Sigmoid colon (tissue), 7 donors: ENCODE measurements around the gene TRAPPC3L. TPM values are rescaled to one million over a fixed set of nuclear protein-coding genes. Genes with fewer than 3 reads are reported as not detected.

Experiments
- DNase-seq: peaks from one replicate; pipeline ENCODE4 v3.0.0-alpha.2; 2019
- H3K27ac ChIP-seq, 4 donors: fragments of 200-600 bp; sonication (generic); one replicate each; pipeline ENCODE4 v1.5.1; 2016 to 2019; ENCODE audit warnings: mild to moderate bottlenecking in 1 of 4
- H3K27me3 ChIP-seq, 3 donors: fragments of 200-600 bp; sonication (generic); one replicate each; pipeline ENCODE4 v1.5.1; 2019; ENCODE audit warnings: mild to moderate bottlenecking in 1 of 3
- H3K36me3 ChIP-seq, 4 donors: fragments of 200-600 bp; sonication (generic); one replicate each; pipeline ENCODE4 v1.5.1; 2016 to 2019
- H3K4me1 ChIP-seq, 4 donors: fragments of 200-600 bp; sonication (generic); one replicate each; pipeline ENCODE4 v1.5.1; 2017 to 2019
- H3K4me3 ChIP-seq, 4 donors: fragments of 200-600 bp; sonication (generic); one replicate each; pipeline ENCODE4 v1.5.1; 2017 to 2019; ENCODE audit warnings: mild to moderate bottlenecking in 2 of 4, moderate library complexity in 1 of 4
- H3K9me3 ChIP-seq, 4 donors: fragments of 200-600 bp in 3 of 4; sonication (generic) in 3 of 4; one replicate each; pipeline versions ENCODE4 v1.5.1 to v1.6.1; 2013 to 2019
- EP300 ChIP-seq, 4 donors: sonication (generic); formaldehyde crosslinking; IDR thresholded peaks; one replicate each; pipeline ENCODE4 v1.6.1; 2017; ENCODE audit warnings: antibody characterized with exemption in 4 of 4
- POLR2A ChIP-seq, 2 donors: fragments of 450-650 bp; IDR thresholded peaks; one replicate each; pipeline ENCODE4 v1.6.1; 2016; ENCODE audit warnings: antibody characterized with exemption in 2 of 2, mild to moderate bottlenecking in 2 of 2, moderate library complexity in 2 of 2
- POLR2AphosphoS5 ChIP-seq, 4 donors: sonication (generic); formaldehyde crosslinking; IDR thresholded peaks; one replicate each; pipeline ENCODE4 v1.6.1; 2017; ENCODE audit warnings: antibody characterized with exemption in 4 of 4
- WGBS, 2 donors: extraction: QIAGEN DNeasy Blood & Tissue Kit; methylation state at CpG; one replicate each; pipeline ENCODE4 v1.1.7; 2013; 5-methylcytosine and 5-hydroxymethylcytosine counted together
- intact Hi-C: fragments of 100-400 bp; cut with DNase I; formaldehyde crosslinking; loops from one replicate; pipeline ENCODE4 v1.15.1; 2023
- polyA plus RNA-seq, 3 donors: library from polyadenylated mRNA; stranded (reverse); fragments of 200-250 nt; gene quantifications; one replicate each; pipeline ENCODE4 v1.2.3, GENCODE V29; 2013
- total RNA-seq, 4 donors: library from RNA; depleted of rRNA; stranded (reverse); fragments of >200 nt; gene quantifications; one replicate each; pipeline ENCODE4 v1.1.0, GENCODE V29; 2016
- TF ChIP-seq, protein P1 (sequence below), 4 experiments: fragments of 450-650 bp in 3 of 4; fragments of 200-600 bp in 1 of 4; IDR thresholded peaks; one replicate each; pipeline ENCODE4 v1.5.1; 2016 to 2019; ENCODE audit warnings: antibody characterized with exemption in 4 of 4, mild to moderate bottlenecking in 3 of 4, moderate library complexity in 2 of 4
- donor health status: healthy with polysubstance abuse.
- donor health status: Bipolar disorder and iron deficiency.
- donor health status: healthy.

TRAPPC3L gene
- total and polyA plus RNA-seq, 7 donors, result not detected

GRCh38 chr6:116562019-116562403, 16.5 kb upstream of the TRAPPC3L start:
- DNase-seq, result no peak
- Histone ChIP-seq H3K27ac (no peak overlapping the region), H3K4me1 (peaks cover 0 to 18% (median 9%) of the 10 kb centered on the region in 4 donors), H3K36me3 (no peaks in the 10 kb centered on the region), H3K4me3 (no peak overlapping the region), H3K9me3 (no peaks in the 10 kb centered on the region), H3K27me3 (no peaks in the 10 kb centered on the region)
- TF ChIP-seq, protein P1, sequence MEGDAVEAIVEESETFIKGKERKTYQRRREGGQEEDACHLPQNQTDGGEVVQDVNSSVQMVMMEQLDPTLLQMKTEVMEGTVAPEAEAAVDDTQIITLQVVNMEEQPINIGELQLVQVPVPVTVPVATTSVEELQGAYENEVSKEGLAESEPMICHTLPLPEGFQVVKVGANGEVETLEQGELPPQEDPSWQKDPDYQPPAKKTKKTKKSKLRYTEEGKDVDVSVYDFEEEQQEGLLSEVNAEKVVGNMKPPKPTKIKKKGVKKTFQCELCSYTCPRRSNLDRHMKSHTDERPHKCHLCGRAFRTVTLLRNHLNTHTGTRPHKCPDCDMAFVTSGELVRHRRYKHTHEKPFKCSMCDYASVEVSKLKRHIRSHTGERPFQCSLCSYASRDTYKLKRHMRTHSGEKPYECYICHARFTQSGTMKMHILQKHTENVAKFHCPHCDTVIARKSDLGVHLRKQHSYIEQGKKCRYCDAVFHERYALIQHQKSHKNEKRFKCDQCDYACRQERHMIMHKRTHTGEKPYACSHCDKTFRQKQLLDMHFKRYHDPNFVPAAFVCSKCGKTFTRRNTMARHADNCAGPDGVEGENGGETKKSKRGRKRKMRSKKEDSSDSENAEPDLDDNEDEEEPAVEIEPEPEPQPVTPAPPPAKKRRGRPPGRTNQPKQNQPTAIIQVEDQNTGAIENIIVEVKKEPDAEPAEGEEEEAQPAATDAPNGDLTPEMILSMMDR (IDR thresholded peaks at IDR 0.05), result no peak
- TF ChIP-seq POLR2AphosphoS5 (IDR thresholded peaks at IDR 0.05) (no peak), EP300 (IDR thresholded peaks at IDR 0.05) (no peak), POLR2A (IDR thresholded peaks at IDR 0.05) (no peak)
- WGBS, 2 donors, result 94% methylated on average over 4 of the region's 4 CpGs
- intact Hi-C loops, result no loop called here

DNA sequence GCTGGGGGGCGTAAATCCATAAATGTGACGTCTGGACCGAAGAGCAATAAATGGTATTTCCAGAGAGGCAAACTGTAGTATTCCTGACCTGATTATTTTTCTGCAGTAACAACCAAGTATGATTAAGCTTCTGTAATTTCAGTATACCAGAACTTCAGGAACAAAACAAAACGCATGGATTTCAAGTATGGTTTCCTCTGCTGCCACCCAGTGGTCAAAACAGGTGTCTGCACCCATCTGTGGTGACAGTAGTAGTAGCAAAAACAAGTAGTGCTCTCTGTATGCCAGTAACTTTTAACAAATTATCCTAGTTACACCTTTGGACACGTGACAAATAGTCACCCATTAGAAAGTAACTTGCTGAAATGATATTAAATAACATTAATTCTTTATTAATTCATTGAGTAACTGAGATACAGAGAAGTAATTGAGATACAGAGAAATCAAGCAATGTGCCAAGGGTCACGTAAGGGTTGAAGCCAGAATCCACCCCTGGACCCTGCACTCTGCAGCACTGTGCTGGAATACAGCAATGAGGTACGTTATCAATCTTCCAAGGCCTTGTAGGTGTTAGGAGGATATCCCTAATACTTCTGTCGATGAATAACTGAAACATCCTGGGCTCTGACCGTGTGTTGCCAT, 16.0 kb upstream of the TRAPPC3L start:
- no peaks in the 10 kb centered on the region for H3K36me3 ChIP-seq
- H3K4me3 ChIP-seq, result peak overlapping the region in 3 of 4 donors; percentile 21 to 41 (median 33)
- DNase-seq, result peak; percentile 71
- no peak for TF ChIP-seq POLR2A (IDR thresholded peaks at IDR 0.05)
- TF ChIP-seq, protein P1 (IDR thresholded peaks at IDR 0.05), result peak; percentile 63 to 91 (median 80)
- TF ChIP-seq POLR2AphosphoS5 (IDR thresholded peaks at IDR 0.05), result no peak
- TF ChIP-seq EP300 (IDR thresholded peaks at IDR 0.05), result no peak
- intact Hi-C loops, result loop anchor here (1.0 kb wide), 1 partner anchor 25 kb away; no protein-coding TSS in a partner anchor
- H3K4me1 ChIP-seq, result peaks cover 0 to 18% (median 9%) of the 10 kb centered on the region in 4 donors
- no peaks in the 10 kb centered on the region for H3K9me3 ChIP-seq
- no peak overlapping the region for H3K27ac ChIP-seq
- H3K27me3 ChIP-seq, result no peaks in the 10 kb centered on the region
- 36 to 50% methylated on average over 9 of the region's 9 CpGs for WGBS, 2 donors

DNA sequence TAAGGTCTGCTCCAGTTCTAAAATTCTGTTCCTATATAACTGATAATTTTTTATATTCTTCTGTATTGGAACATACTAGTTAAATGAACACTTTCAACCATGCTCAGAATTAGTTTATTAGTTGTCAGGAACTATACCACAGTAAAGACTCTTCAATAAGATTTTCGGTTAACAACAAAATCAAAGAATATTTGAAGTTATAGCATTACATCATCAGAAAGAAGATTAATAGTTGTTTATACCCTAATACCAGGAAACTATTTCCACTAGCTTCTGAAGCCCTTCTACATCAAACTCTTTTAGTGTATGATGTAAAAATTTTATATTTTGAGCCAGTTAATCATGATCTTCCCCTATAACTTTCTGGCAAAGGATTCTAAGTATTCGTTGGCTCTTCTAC, 14.6 kb upstream of the TRAPPC3L start:
- Histone ChIP-seq H3K4me3 (no peak overlapping the region), H3K36me3 (no peaks in the 10 kb centered on the region), H3K27me3 (no peaks in the 10 kb centered on the region), H3K9me3 (no peaks in the 10 kb centered on the region), H3K27ac (no peak overlapping the region), H3K4me1 (peaks cover 0 to 15% (median 8%) of the 10 kb centered on the region in 4 donors)
- no peak for DNase-seq
- intact Hi-C loops, result no loop called here
- 73 to 81% methylated on average over 2 of the region's 2 CpGs for WGBS, 2 donors
- no peak for TF ChIP-seq EP300 (IDR thresholded peaks at IDR 0.05)
- TF ChIP-seq, protein P1 (IDR thresholded peaks at IDR 0.05), result no peak
- TF ChIP-seq POLR2A (IDR thresholded peaks at IDR 0.05), result no peak

DNA sequence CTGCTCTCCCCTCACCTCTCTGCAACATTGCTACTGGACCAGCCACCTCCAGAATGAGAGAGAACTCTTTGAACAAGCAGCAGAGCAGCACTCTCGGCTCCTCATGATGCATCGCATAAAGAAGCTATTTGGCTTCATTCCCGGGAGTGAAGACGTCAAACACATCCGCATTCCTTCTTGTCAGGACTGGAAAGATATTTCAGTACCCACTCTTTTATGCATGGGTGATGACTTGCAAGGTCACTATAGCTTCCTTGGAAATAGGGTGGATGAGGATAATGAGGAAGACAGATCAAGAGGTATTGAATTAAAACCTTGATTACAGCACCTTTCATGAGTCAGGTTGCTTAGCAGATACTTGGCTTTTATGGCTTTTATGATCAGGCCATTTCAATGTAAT, 12.4 kb upstream of the TRAPPC3L start:
- WGBS, 2 donors, result 18 to 53% methylated on average over 5 of the region's 5 CpGs

More for the DNA sequence above, 12.4 kb upstream of the TRAPPC3L start:
- Histone ChIP-seq H3K4me3 (no peak overlapping the region), H3K36me3 (no peaks in the 10 kb centered on the region), H3K4me1 (peaks cover 0 to 13% (median 5%) of the 10 kb centered on the region in 4 donors), H3K27me3 (no peaks in the 10 kb centered on the region), H3K9me3 (no peaks in the 10 kb centered on the region), H3K27ac (no peak overlapping the region)
- DNase-seq, result no peak
- TF ChIP-seq, protein P1 (IDR thresholded peaks at IDR 0.05), result no peak
- TF ChIP-seq POLR2A (IDR thresholded peaks at IDR 0.05), result no peak
- no peak for TF ChIP-seq EP300 (IDR thresholded peaks at IDR 0.05)
- TF ChIP-seq POLR2AphosphoS5 (IDR thresholded peaks at IDR 0.05), result peak in 1 of 4 donors; percentile 30
- intact Hi-C loops, result no loop called here
